ENCODE data around the gene ANK3. TPM values are rescaled to one million over a fixed set of nuclear protein-coding genes. Genes with fewer than 3 reads are reported as not detected.

ANK3 gene
- total RNA-seq, 2 donors from 2014 or later, result 5.7 to 6.1 TPM

DNA sequence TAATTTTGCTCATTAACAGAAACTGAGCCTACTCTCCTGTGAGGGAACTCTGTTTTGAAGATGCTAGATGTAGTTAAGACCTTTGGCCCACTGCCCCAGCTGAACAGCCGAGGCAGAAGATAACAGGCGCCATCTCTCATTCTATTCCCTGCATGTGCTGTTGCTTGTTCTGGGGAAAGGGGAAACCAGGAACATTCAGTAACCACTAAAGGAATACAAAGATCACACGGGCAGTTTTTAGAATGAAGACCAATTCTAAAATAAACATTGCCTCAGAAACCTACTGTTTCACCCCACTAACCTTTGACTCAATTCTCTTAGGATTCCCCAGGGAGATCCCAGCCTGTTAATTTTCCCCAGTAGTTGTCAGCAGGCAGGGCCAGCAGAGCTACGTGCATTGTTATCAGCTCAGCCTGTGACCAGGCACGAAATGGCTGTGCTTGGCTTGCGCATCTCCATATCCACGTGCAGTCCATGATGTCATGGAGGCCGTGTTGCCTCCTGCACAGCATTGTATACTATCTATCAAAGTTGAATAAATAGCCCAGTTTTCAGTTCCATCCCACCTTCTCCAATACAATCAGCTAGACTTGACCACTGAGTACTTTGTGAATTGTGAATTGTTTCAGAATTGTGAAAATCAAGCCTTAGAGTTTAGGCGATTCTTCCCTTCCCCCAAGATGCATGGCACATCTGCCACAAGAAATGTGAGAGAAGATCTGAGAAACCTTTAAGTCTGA is 36.0 kb downstream of the ANK3 start:
- DNase-seq (ENCODE audit: low spot score), result no peak
- intact Hi-C loops (cut with DNase I), result no loop called here

DNA sequence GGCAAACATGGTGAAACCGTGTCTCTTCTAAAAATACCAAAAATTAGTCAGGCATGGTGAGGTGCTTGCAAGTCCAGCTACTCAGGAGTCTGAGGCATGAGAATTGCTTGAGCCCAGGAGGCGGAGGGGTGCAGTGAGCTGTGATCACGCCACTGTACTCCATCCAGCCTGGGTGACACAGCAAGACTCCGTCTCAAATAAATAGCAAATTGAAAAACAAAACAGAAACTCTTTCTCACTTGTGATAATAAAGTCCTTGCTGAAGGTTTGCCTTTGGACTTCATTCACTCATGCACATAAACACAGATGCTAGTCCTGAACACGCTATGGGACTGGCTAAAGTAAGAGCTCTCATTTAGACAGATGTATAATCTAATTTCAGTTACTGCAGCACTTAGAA is 37.6 kb downstream of the ANK3 start:
- no peak for DNase-seq (ENCODE audit: low spot score)
- intact Hi-C loops (cut with DNase I), result no loop called here

DNA sequence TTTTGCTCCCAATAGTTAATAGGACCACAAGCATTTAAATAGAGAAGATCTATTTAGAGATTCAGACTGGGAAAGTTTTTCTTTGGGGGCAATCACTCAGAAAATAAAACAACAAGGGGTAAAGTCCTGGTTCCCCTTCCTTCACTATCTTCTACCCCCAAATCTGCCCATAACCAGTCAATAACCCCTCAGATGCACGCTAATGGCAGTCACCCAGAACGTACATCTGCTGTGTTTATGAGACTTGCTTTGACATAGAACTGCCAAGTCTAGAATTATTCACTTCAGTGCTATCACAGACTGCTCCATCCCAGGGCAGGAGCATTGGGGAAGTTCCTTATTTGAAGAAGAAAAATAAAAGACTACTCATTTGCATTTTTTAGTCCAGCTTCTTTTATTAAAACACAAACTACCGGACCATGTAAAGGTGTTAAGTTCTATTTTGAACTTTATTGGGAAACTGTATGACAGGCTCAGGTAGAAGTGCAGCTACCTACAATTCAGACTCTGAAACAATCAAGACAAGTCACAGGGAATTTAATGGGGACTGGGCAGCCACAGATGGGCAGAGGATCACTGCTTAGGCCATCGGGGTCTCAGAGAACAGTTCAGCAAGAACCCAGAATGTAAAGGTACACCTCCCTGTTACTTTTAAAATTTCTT is 38.4 kb downstream of the ANK3 start:
- intact Hi-C loops (cut with DNase I), result no loop called here

GRCh38 chr10:60350400-60350799 is 39.3 kb downstream of the ANK3 start:
- intact Hi-C loops (cut with DNase I), result no loop called here
- no peak for DNase-seq (ENCODE audit: low spot score)

More for the DNA sequence above, 38.4 kb downstream of the ANK3 start:
- no peak for DNase-seq (ENCODE audit: low spot score)

DNA sequence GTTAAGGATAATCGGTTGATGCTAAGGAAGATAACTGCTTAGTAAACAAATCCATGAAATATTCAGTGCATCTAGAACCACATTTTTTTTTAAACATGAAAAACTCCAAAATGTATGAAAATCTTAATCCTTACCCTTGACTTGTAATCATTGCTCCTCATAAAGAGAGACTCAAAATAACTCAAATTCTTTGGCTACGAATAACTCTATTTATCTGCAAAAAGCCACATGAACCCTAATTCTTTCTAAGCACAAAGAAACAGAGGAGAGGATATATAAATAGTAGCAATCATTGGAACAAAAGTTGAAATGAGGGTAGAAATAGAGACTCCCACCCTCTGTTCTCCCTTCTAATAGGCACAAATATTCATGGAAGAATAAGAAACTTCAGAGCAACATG is 40.2 kb downstream of the ANK3 start:
- intact Hi-C loops (cut with DNase I), result no loop called here
- DNase-seq (ENCODE audit: low spot score), result no peak

- no peak for DNase-seq (ENCODE audit: low spot score)
- intact Hi-C loops (cut with DNase I), result no loop called here
Observed at GRCh38 chr10:60348982-60349381, 40.7 kb downstream of the ANK3 start.

GRCh38 chr10:60347270-60347669 is 42.4 kb downstream of the ANK3 start:
- intact Hi-C loops (cut with DNase I), result no loop called here
- no peak for DNase-seq (ENCODE audit: low spot score)

- intact Hi-C loops (cut with DNase I), result no loop called here
- DNase-seq (ENCODE audit: low spot score), result no peak
Observed at GRCh38 chr10:60346661-60347060, 43.0 kb downstream of the ANK3 start.

DNA sequence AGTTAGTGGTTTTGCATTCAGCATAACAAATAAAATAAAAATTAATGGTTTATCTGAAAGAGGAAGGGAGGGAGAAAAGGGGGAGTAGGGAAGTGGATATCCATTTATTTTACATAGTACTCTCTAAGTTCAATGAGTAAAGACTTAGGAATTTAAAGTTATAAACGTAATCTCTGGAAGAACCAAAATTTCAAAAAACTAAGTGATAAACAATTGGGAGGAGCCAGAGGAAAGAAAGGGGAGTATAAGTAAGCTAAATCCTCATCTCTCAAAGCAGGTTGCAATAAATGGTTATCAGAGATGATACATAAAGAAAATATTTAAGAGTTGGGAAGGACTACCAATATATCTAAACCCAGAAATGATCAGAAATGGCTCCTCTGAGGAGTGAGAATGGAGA is 46.4 kb downstream of the ANK3 start:
- intact Hi-C loops (cut with DNase I), result no loop called here
- DNase-seq (ENCODE audit: low spot score), result no peak

DNA sequence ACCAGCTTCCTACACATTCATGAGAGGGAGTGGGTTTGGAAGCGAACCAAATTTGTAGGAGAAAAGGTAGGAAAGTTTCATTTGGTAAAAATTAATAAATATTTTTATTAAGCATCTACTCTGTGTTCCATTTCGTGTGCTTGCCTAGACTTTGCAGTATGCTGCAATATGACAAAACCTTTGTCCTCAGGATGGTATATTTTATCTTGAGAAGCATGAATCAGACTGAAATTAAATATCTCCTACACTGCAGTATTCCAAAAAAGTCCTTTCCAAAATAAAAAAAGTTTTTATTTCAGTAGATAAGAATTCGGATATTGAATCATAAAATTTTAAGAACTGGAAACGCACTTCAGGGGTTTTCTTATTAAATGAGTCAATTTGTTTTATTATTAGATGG is 47.7 kb downstream of the ANK3 start:
- intact Hi-C loops (cut with DNase I), result no loop called here
- no peak for DNase-seq (ENCODE audit: low spot score)

DNA sequence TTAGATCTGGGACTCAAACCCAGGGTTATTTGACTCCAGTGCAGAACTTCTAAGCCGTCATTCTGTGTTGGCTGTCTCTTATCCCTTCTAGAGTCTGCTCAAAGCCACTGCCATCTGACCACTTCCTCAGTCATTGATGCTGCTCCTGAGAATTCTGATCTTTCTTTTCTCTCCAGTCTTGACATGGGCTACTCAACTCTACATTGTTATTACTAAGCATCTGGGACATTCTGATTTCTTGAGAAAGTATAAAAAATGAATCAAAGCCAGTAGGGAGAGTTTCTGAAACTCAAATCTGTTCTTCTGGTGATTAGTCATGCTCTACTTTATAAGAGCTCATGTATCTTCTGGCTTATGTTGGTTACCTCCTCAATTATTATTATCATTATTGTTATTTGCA is 48.7 kb downstream of the ANK3 start:
- DNase-seq (ENCODE audit: low spot score), result no peak
- intact Hi-C loops (cut with DNase I), result no loop called here

- no peak for DNase-seq (ENCODE audit: low spot score)
- intact Hi-C loops (cut with DNase I), result no loop called here
Observed at GRCh38 chr10:60339757-60340156, 49.9 kb downstream of the ANK3 start.

- intact Hi-C loops (cut with DNase I), result no loop called here
- no peak for DNase-seq (ENCODE audit: low spot score)
Observed at GRCh38 chr10:60338786-60339185, 50.9 kb downstream of the ANK3 start.

- DNase-seq (ENCODE audit: low spot score), result no peak
- intact Hi-C loops (cut with DNase I), result no loop called here
Observed at GRCh38 chr10:60338002-60338564, 51.6 kb downstream of the ANK3 start.

- no peak for DNase-seq (ENCODE audit: low spot score)
- intact Hi-C loops (cut with DNase I), result no loop called here
Observed at GRCh38 chr10:60336901-60337630, 52.6 kb downstream of the ANK3 start.

DNA sequence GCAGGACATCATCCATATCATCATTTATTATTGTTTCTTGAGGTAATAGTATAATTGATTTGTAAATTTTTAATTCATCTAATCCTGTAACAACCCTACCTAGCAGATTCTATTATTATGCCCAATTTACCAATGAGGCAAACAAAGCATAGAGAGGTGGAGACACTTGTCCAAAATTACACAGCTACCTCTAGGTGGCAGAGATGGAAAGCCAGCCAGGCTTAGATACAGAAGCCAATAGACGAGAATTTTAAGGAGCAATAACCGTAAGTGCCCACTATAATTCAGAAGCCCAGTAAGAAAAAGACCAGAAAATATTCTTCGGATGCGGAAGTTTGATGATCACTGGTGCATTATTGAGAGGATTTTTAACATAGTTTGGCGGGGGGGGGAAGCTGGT is 54.0 kb downstream of the ANK3 start:
- intact Hi-C loops (cut with DNase I), result no loop called here

DNA sequence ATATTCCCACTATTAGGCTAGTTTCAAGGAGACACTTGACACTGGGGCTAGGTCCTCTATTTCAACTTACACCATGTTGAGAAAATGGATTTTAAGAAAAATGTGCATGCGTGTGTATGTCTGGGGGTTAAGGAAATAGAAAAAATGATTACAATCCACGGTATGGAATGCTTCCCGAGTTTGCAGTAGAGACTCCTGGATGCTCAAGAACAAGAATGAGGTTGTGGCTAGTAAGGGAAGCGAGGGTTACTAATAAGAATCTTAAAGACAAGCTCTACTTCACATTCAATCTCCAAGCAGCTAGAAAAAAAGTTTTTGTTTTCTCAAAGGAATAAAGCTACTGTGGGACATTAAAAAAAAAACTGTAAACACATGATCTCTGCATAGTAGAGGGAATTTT is 54.7 kb downstream of the ANK3 start:
- intact Hi-C loops (cut with DNase I), result no loop called here
- no peak for DNase-seq (ENCODE audit: low spot score)

More for the DNA sequence above, 54.0 kb downstream of the ANK3 start:
- DNase-seq (ENCODE audit: low spot score), result no peak

- intact Hi-C loops (cut with DNase I), result no loop called here
Observed at GRCh38 chr10:60332371-60332770, 57.3 kb downstream of the ANK3 start.

DNA sequence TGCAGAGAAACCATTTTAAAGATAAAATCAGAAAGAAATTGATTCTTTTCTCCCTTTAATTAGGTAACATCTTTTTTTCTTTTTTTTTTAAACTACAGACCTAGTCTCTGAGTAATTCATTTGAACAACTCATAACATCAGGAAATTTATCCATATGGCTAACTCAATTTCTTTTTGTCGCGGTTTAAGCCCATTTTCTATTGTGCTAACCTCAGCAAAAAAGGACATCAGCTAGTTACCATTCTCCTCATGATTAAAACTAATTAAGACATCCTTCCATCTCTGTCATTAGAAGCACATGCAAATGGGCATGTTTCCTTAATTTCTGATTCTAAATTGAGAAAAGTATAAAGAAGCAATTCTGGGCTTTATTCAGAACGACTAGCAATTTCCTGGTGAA is 57.8 kb downstream of the ANK3 start:
- intact Hi-C loops (cut with DNase I), result no loop called here
- DNase-seq (ENCODE audit: low spot score), result no peak

More at GRCh38 chr10:60332371-60332770, 57.3 kb downstream of the ANK3 start:
- no peak for DNase-seq (ENCODE audit: low spot score)

DNA sequence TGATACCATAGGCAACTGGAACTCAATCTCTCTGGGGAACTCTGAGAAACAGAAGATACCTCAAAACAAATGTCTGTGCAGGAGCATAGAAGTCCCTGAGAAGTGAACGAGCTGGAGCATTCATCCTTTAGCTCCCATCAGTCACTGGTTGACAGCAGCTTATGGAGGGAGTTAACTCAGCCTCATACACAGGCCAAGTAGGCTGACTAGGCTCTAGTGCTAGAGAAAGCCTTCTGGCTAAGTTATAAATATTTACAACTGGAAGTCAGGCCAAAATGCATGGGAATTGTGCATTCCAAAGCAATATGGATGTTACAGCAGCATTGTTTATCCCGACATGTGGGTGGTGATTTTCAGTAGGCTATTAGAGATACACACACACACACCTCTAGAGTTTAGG is 66.5 kb downstream of the ANK3 start:
- no peak for DNase-seq (ENCODE audit: low spot score)
- intact Hi-C loops (cut with DNase I), result no loop called here
